Measurements from ENCODE around the gene RRP1. TPM values are rescaled to one million over a fixed set of nuclear protein-coding genes. Genes with fewer than 3 reads are reported as not detected.

RRP1 gene
- total and polyA plus RNA-seq, 2 donors (not counting 1 experiment from before 2014, with no cell fraction given): 8.6 to 12.7 TPM

GRCh38 chr21:43829161-43829560 lies 39.8 kb downstream of the RRP1 start:
- DNase-seq (ENCODE audit: low read depth in 2 of 2): no peak
- Histone ChIP-seq H3K9me3 (ENCODE audit: control insufficient read depth, insufficient read depth, low read depth, low read length) (no peaks in the 10 kb centered on the region), H4K20me1 (ENCODE audit: control insufficient read depth, extremely low read depth, insufficient read depth, low read length) (no peaks in the 10 kb centered on the region), H3K36me3 (ENCODE audit: control insufficient read depth, insufficient read depth, low read length) (no peaks in the 10 kb centered on the region), H3K27me3 (ENCODE audit: control insufficient read depth, insufficient read depth, low read length) (peaks cover 2% of the 10 kb centered on the region), H3K27ac (ENCODE audit: insufficient read depth, low read length) (no peak overlapping the region), H2AFZ (ENCODE audit: low read length) (no peak overlapping the region), H3K4me2 (ENCODE audit: extremely low read depth, insufficient read depth, low read length) (no peak overlapping the region), H3K9ac (ENCODE audit: insufficient read depth, low read length) (no peak overlapping the region), H3K4me3 (replicated peaks in 1 of 4; ENCODE audit: control extremely low read depth in 1 of 4, insufficient read depth in 1 of 4, low read depth in 3 of 4, low read length in 4 of 4) (no peak overlapping the region), H3K79me2 (ENCODE audit: control insufficient read depth, insufficient read depth, low read length) (no peaks in the 10 kb centered on the region), H3K4me1 (ENCODE audit: control insufficient read depth, extremely low read depth, insufficient read depth, low read length) (no peaks in the 10 kb centered on the region)
- no peak for TF ChIP-seq EZH2 (IDR thresholded peaks at IDR 0.05; ENCODE audit: low read length, missing control alignments)
- TF ChIP-seq CTCF (conservative IDR thresholded peaks at IDR 0.05 in 1 of 2, IDR thresholded peaks at IDR 0.05 in 1 of 2; ENCODE audit: low read depth in 1 of 2, low read length in 2 of 2): no peak

- H3K9ac ChIP-seq (ENCODE audit: insufficient read depth, low read length): no peak overlapping the region
- no peak overlapping the region for H3K4me2 ChIP-seq (ENCODE audit: extremely low read depth, insufficient read depth, low read length)
- no peaks in the 10 kb centered on the region for H4K20me1 ChIP-seq (ENCODE audit: control insufficient read depth, extremely low read depth, insufficient read depth, low read length)
- no peak overlapping the region for H3K4me3 ChIP-seq (replicated peaks in 1 of 4; ENCODE audit: control extremely low read depth in 1 of 4, insufficient read depth in 1 of 4, low read depth in 3 of 4, low read length in 4 of 4)
- no peak for DNase-seq (ENCODE audit: low read depth in 2 of 2)
- H3K79me2 ChIP-seq (ENCODE audit: control insufficient read depth, insufficient read depth, low read length): no peaks in the 10 kb centered on the region
- no peak overlapping the region for H3K27ac ChIP-seq (ENCODE audit: insufficient read depth, low read length)
- H2AFZ ChIP-seq (ENCODE audit: low read length): no peak overlapping the region
- TF ChIP-seq CTCF (conservative IDR thresholded peaks at IDR 0.05 in 1 of 2, IDR thresholded peaks at IDR 0.05 in 1 of 2; ENCODE audit: low read depth in 1 of 2, low read length in 2 of 2) (peak in 1 of 2 donors; percentile 4), EZH2 (IDR thresholded peaks at IDR 0.05; ENCODE audit: low read length, missing control alignments) (no peak)
- no peaks in the 10 kb centered on the region for H3K4me1 ChIP-seq (ENCODE audit: control insufficient read depth, extremely low read depth, insufficient read depth, low read length)
- no peaks in the 10 kb centered on the region for H3K36me3 ChIP-seq (ENCODE audit: control insufficient read depth, insufficient read depth, low read length)
- H3K9me3 ChIP-seq (ENCODE audit: control insufficient read depth, insufficient read depth, low read depth, low read length): no peaks in the 10 kb centered on the region
- H3K27me3 ChIP-seq (ENCODE audit: control insufficient read depth, insufficient read depth, low read length): peaks cover 2% of the 10 kb centered on the region
Measured at GRCh38 chr21:43829575-43830119, 40.3 kb downstream of the RRP1 start.

- Histone ChIP-seq H3K9me3 (ENCODE audit: control insufficient read depth, insufficient read depth, low read depth, low read length) (no peaks in the 10 kb centered on the region), H2AFZ (ENCODE audit: low read length) (no peak overlapping the region), H3K4me3 (replicated peaks in 1 of 4; ENCODE audit: control extremely low read depth in 1 of 4, insufficient read depth in 1 of 4, low read depth in 3 of 4, low read length in 4 of 4) (no peak overlapping the region), H3K27ac (ENCODE audit: insufficient read depth, low read length) (no peak overlapping the region), H3K36me3 (ENCODE audit: control insufficient read depth, insufficient read depth, low read length) (no peaks in the 10 kb centered on the region), H3K4me1 (ENCODE audit: control insufficient read depth, extremely low read depth, insufficient read depth, low read length) (no peaks in the 10 kb centered on the region), H4K20me1 (ENCODE audit: control insufficient read depth, extremely low read depth, insufficient read depth, low read length) (no peaks in the 10 kb centered on the region), H3K79me2 (ENCODE audit: control insufficient read depth, insufficient read depth, low read length) (no peaks in the 10 kb centered on the region), H3K4me2 (ENCODE audit: extremely low read depth, insufficient read depth, low read length) (no peak overlapping the region), H3K27me3 (ENCODE audit: control insufficient read depth, insufficient read depth, low read length) (peaks cover 2% of the 10 kb centered on the region), H3K9ac (ENCODE audit: insufficient read depth, low read length) (no peak overlapping the region)
- no peak for DNase-seq (ENCODE audit: low read depth in 2 of 2)
- no peak for TF ChIP-seq EZH2 (IDR thresholded peaks at IDR 0.05; ENCODE audit: low read length, missing control alignments)
- no peak for TF ChIP-seq CTCF (conservative IDR thresholded peaks at IDR 0.05 in 1 of 2, IDR thresholded peaks at IDR 0.05 in 1 of 2; ENCODE audit: low read depth in 1 of 2, low read length in 2 of 2)
Measured at GRCh38 chr21:43832158-43832550, 42.8 kb downstream of the RRP1 start.

Data from fibroblast of lung (primary cell).